Neural cell (in vitro differentiated cells): ENCODE measurements around the gene STPG2.

Experiments used
- EZH2 ChIP-seq: fragments of 200-600, 300-800 bp; shearing (Covaris generic), sonication (generic); IDR thresholded peaks from 2 replicates; pipeline ENCODE4 v1.6.1; 2014; ENCODE audit warnings: antibody characterized with exemption, low read length, borderline replicate concordance, mild to moderate bottlenecking; ENCODE audit not compliant: insufficient read depth, poor library complexity, severe bottlenecking
- MXI1 ChIP-seq: fragments of 450-650 bp; conservative IDR thresholded peaks from 2 replicates; pipeline ENCODE4 v1.6.1; 2014; ENCODE audit warnings: antibody characterized with exemption, mild to moderate bottlenecking; ENCODE audit not compliant: poor library complexity, severe bottlenecking
- POLR2AphosphoS5 ChIP-seq: IDR thresholded peaks from 2 replicates; pipeline ENCODE4 v1.6.1; 2012
- TF ChIP-seq, protein P1 (sequence below): fragments of 450-650 bp; IDR thresholded peaks from 2 replicates; pipeline ENCODE4 v1.5.1; 2014; ENCODE audit warnings: antibody characterized with exemption, mild to moderate bottlenecking, moderate library complexity; ENCODE audit not compliant: poor library complexity, severe bottlenecking
- TF ChIP-seq, protein P2 (sequence below): IDR thresholded peaks from 2 replicates; pipeline ENCODE4 v1.6.1; 2012; ENCODE audit warnings: borderline replicate concordance

DNA sequence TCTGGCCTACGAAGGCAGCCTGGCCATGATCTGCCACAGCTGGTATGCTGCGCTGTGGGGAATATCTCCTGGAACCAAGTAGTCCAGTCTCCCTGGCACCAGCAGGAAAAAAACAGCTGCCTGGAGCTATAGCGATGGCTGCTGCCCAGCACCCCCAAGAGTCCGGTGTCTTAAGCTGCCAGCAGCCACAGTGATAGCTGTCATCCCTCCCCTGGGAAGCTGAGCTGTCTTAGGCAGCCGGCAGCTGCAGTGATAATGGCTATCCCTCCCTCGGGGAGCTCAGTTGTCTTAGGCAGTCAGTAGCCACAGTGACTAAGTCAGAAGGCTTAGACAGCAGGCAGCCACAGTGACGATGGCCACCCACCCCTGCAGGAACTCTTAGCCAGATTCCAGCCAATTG lies 205.1 kb downstream of the STPG2 start:
- TF ChIP-seq, protein P1, sequence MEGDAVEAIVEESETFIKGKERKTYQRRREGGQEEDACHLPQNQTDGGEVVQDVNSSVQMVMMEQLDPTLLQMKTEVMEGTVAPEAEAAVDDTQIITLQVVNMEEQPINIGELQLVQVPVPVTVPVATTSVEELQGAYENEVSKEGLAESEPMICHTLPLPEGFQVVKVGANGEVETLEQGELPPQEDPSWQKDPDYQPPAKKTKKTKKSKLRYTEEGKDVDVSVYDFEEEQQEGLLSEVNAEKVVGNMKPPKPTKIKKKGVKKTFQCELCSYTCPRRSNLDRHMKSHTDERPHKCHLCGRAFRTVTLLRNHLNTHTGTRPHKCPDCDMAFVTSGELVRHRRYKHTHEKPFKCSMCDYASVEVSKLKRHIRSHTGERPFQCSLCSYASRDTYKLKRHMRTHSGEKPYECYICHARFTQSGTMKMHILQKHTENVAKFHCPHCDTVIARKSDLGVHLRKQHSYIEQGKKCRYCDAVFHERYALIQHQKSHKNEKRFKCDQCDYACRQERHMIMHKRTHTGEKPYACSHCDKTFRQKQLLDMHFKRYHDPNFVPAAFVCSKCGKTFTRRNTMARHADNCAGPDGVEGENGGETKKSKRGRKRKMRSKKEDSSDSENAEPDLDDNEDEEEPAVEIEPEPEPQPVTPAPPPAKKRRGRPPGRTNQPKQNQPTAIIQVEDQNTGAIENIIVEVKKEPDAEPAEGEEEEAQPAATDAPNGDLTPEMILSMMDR: no peak
- TF ChIP-seq POLR2AphosphoS5 (no peak), MXI1 (no peak), EZH2 (no peak)
- TF ChIP-seq, protein P2, sequence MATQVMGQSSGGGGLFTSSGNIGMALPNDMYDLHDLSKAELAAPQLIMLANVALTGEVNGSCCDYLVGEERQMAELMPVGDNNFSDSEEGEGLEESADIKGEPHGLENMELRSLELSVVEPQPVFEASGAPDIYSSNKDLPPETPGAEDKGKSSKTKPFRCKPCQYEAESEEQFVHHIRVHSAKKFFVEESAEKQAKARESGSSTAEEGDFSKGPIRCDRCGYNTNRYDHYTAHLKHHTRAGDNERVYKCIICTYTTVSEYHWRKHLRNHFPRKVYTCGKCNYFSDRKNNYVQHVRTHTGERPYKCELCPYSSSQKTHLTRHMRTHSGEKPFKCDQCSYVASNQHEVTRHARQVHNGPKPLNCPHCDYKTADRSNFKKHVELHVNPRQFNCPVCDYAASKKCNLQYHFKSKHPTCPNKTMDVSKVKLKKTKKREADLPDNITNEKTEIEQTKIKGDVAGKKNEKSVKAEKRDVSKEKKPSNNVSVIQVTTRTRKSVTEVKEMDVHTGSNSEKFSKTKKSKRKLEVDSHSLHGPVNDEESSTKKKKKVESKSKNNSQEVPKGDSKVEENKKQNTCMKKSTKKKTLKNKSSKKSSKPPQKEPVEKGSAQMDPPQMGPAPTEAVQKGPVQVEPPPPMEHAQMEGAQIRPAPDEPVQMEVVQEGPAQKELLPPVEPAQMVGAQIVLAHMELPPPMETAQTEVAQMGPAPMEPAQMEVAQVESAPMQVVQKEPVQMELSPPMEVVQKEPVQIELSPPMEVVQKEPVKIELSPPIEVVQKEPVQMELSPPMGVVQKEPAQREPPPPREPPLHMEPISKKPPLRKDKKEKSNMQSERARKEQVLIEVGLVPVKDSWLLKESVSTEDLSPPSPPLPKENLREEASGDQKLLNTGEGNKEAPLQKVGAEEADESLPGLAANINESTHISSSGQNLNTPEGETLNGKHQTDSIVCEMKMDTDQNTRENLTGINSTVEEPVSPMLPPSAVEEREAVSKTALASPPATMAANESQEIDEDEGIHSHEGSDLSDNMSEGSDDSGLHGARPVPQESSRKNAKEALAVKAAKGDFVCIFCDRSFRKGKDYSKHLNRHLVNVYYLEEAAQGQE: no peak
